HAP-1 (cell line): ENCODE measurements around the gene PRKN.
"Not testable (repeated sequence)": the region's sequence is repeated elsewhere in the genome, so short reads cannot be mapped to it uniquely, and the experiment has no call there.

Experiments used
- DNase-seq, 2 experiments: peaks; one replicate each; pipeline ENCODE4 v3.0.0-alpha.2; 2016 to 2020; ENCODE audit warnings: low spot score in 2 of 2
- H3K27me3 ChIP-seq: fragments of 250-450 bp; sonication (Bioruptor Pico); 2 replicates; pipeline ENCODE4 v1.5.1; 2020; ENCODE audit warnings: low read depth, mild to moderate bottlenecking, moderate library complexity
- H3K36me3 ChIP-seq: fragments of 250-450 bp; sonication (Bioruptor Pico); replicated peaks from 2 replicates; pipeline ENCODE4 v1.5.1; 2020; ENCODE audit warnings: mild to moderate bottlenecking
- H3K4me1 ChIP-seq: fragments of 250-450 bp; sonication (Bioruptor Pico); 2 replicates; pipeline ENCODE4 v1.5.1; 2020; ENCODE audit warnings: mild to moderate bottlenecking
- H3K4me3 ChIP-seq: fragments of 250-450 bp; sonication (Bioruptor Pico); 2 replicates; pipeline ENCODE4 v1.5.1; 2020; ENCODE audit warnings: mild to moderate bottlenecking, moderate library complexity
- H3K9me3 ChIP-seq: fragments of 250-450 bp; sonication (Bioruptor Pico); 2 replicates; pipeline ENCODE4 v1.5.1; 2020; ENCODE audit warnings: mild to moderate bottlenecking, moderate library complexity
- in situ Hi-C: fragments of 300-500 bp; cut with MboI; formaldehyde crosslinking; loops from 3 replicates; pipeline ENCODE4 v1.14.3; 2020; ENCODE audit warnings: low sequenced_read_pairs, inconsistent platforms, mixed read lengths

The PRKN gene

DNA sequence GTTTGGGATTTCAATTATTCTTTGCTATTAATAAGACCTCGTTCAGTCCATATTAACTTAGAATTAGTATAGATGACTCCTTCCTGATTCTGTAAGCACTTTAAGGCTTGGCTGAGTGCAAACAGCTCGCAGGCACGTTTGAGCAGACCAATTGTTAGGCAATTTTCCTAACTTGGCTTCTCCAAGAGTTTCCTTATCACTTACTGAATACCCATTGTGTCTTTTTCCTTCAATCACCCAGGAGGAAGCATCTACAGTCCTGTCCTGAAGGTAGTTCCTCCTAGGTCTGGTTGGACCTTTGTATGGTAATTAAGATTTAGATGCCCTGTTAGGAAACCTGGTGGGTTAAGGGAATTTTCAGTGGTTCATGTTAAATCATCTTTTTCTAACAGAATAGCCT lies 1414.1 kb downstream of the PRKN start:
- H3K4me1 ChIP-seq, H3K9me3 ChIP-seq, in situ Hi-C loops: not testable (repeated sequence)

DNA sequence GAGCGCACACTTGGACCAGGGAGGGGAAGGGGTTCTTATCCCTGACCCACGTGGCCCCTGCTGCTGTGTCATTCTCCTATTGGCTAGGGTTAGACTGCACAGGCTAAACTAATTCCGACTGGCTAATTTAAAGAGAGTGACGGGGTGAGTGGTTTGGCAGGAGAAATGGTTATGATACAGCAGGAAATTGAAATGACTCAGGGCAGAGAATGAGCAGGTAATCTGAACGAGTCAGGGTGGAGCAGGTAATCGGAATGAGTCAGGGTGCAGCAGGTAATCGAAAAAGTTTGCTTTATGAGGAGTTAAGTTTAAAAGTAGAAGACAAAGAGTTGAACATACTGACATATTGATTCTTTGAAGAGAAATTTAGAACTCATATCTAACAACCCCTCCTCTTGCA lies 1417.8 kb downstream of the PRKN start:
- H3K9me3 ChIP-seq, H3K36me3 ChIP-seq, DNase-seq, in situ Hi-C loops, H3K27me3 ChIP-seq, H3K4me1 ChIP-seq, H3K4me3 ChIP-seq: not testable (repeated sequence)

More for the DNA sequence above, 1414.1 kb downstream of the PRKN start:
- DNase-seq, H3K27me3 ChIP-seq, H3K4me3 ChIP-seq, H3K36me3 ChIP-seq: not testable (repeated sequence)

DNA sequence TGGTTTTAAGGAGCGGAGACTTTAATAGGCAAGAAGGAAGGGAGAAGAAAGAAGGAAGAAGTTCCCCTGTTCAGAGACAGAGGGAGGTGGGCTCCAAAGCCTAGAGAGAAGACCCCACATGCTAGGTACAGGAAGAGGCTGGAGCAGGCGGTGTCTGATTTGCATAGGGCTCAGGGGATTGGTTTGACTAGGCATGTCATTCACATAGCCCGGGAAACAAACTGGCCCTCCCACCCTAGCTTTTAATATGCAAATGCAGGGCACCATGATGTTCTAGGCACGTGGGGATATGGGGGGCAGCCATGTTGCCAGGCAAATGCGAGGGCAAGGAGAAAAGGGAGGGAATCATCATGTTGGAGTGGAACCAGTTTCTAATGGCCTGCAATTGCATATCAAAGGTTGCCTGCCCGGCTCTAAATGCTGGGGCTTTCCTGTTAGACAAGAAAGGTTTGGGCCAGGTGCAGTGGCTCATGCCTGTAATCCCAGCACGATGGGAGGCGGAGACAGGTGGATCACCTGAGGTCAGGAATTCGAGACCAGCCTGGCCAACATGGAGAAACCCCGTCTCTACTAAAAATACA lies 1419.4 kb downstream of the PRKN start:
- in situ Hi-C loops, result no loop called here
- Histone ChIP-seq H3K4me1 (no peaks in the 10 kb centered on the region), H3K9me3 (no peaks in the 10 kb centered on the region), H3K4me3 (no peak overlapping the region), H3K36me3 (no peaks in the 10 kb centered on the region), H3K27me3 (no peaks in the 10 kb centered on the region)
- DNase-seq, result no peak

DNA sequence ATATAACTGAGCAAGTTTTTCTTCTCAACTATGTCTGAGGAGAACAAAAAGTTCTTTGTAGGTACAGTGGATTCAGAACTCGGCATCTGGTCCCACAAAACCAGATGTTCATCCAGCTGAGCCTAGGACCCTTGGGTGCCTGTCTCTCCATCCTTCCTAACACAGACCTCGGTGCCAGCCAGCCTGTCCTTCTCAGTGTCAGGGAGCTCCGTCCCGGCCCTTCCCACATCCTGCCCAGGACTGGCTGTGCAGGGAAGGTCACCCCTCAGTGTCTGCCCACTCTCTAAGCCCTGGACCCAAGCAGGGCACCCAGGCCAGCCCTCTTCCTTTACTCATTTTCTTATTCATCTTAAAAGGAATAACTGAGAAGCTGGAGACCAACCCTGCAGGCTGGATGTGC lies 1421.7 kb downstream of the PRKN start:
- no peaks in the 10 kb centered on the region for H3K27me3 ChIP-seq
- no peaks in the 10 kb centered on the region for H3K4me1 ChIP-seq
- H3K36me3 ChIP-seq, result no peaks in the 10 kb centered on the region
- H3K4me3 ChIP-seq, result no peak overlapping the region
- DNase-seq, result no peak
- in situ Hi-C loops, result no loop called here
- H3K9me3 ChIP-seq, result no peaks in the 10 kb centered on the region

DNA sequence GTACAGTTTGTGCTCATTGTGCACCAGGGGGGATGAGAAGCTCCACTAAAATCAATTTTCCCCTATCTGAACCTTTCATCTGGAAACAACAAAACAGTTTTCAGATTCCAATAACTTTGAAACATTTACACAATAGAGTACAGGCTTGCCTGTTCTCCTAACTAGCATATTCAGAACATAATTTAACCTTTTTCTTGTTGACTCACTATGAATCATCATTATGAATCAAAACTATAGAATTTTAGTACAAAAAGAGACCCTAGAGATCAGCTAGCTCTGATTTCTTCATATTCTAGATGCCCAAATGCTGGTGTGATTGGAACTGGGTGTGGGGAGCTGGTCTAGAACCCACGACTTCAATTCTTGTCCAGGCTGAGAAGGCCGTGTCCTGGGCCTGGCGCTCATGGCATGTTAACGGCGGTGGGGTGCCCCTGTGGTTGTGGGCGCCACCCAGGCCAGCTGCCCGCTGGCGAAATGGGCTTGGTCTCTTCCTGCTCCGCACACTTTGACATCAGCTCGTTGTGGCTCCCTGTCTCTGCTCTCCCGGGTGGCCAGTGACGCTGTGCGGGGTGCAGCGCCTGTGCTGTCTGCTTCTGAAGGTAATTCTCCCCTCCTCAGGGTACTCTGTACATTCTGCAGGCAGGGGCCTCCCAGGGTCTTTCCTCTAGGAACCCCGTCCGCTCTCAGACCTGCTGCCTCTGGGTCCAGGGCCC lies 1423.8 kb downstream of the PRKN start:
- no peaks in the 10 kb centered on the region for H3K27me3 ChIP-seq
- in situ Hi-C loops, result no loop called here
- no peak overlapping the region for H3K4me3 ChIP-seq
- H3K4me1 ChIP-seq, result no peaks in the 10 kb centered on the region
- H3K36me3 ChIP-seq, result no peaks in the 10 kb centered on the region
- no peak for DNase-seq
- no peaks in the 10 kb centered on the region for H3K9me3 ChIP-seq

DNA sequence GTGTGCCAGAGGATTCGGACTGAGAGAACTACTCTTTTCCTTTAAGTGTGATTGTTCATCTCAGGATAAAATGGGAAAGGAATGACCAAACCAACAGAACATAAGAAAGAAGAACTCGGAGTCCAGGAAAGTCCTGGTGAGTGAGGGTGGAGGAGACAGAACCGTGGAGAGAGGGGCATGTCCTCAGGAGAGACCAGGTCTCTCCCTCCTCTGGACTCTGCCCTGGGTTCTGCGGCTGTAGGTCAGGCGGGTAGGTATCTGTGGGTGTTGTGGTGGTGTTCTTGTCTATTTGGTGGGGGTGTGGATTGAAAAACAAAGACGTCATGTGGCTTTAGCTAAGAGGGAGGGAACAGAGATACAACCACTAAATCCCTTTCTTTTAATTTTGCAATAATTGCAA lies 1424.6 kb downstream of the PRKN start:
- no peak overlapping the region for H3K4me3 ChIP-seq
- in situ Hi-C loops, result no loop called here
- no peaks in the 10 kb centered on the region for H3K9me3 ChIP-seq
- no peaks in the 10 kb centered on the region for H3K4me1 ChIP-seq
- H3K27me3 ChIP-seq, result no peaks in the 10 kb centered on the region
- no peak for DNase-seq
- no peaks in the 10 kb centered on the region for H3K36me3 ChIP-seq

DNA sequence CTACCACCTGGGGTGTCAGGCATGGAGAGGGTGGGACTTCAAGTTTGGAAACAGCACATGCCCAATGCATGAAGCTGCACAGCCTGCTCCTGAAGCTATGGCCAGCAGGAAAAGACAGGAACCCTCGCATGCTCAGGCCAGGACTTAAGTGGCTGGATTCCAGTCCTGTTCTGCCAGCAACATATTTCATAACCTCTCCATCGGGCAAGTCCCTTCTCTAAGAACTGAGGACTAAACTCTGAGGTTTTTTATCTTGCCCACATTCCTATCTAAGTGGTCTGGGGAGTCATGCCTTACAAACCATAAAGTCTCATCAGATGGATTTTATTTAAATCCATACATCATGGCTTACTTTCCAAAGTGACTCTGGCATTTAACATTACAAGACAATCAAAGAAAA lies 1426.2 kb downstream of the PRKN start:
- no peaks in the 10 kb centered on the region for H3K4me1 ChIP-seq
- no peaks in the 10 kb centered on the region for H3K36me3 ChIP-seq
- no peaks in the 10 kb centered on the region for H3K9me3 ChIP-seq
- in situ Hi-C loops, result no loop called here
- no peak for DNase-seq
- H3K27me3 ChIP-seq, result no peaks in the 10 kb centered on the region
- no peak overlapping the region for H3K4me3 ChIP-seq

DNA sequence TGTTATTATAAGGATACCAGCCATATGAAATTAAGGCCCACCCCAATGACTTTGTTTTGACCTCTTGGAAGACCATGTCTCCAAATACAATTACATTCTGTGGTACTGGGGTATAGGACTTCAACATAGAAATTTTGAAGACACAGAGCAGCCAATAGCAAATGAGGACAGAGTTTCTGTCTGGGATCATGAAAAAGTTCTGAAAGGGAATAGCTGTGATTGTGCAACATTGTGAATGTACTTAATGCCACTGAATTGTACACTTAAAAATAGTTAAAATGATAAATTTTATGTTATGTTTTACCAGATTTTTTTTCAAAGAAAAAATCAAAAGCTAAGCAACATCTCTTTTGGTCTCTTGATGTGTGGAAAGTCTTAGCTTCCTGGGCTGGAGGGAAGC lies 1426.7 kb downstream of the PRKN start:
- H3K27me3 ChIP-seq, result no peaks in the 10 kb centered on the region
- DNase-seq, result no peak
- H3K9me3 ChIP-seq, result peaks cover 2% of the 10 kb centered on the region; the same call in 1 of the 2 replicates
- H3K4me3 ChIP-seq, result no peak overlapping the region
- in situ Hi-C loops, result no loop called here
- H3K36me3 ChIP-seq, result no peaks in the 10 kb centered on the region
- no peaks in the 10 kb centered on the region for H3K4me1 ChIP-seq

DNA sequence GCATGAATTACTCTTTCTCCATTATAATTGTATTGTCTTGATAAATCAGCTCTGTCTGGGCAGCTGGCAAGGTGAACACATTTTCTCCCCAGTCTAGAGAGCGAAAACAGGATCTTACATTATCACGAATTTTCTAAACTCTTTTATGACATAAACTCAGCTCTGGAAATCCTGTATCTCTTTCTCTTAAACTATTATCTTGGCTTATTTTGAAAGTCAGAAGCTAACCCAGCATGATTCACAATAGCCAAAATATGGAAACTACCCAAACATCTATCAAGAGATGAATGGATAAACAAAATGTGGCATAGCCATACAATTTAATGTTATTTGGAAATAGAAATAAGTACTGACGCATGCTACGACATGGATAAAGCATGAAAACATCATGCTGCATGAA lies 1427.8 kb downstream of the PRKN start:
- Histone ChIP-seq H3K27me3 (no peaks in the 10 kb centered on the region), H3K4me3 (no peak overlapping the region), H3K9me3 (peaks cover 3% of the 10 kb centered on the region; the same call in 1 of the 2 replicates), H3K36me3 (no peaks in the 10 kb centered on the region), H3K4me1 (no peaks in the 10 kb centered on the region)
- in situ Hi-C loops, result no loop called here
- DNase-seq, result no peak
